B cell (primary cell): ENCODE results near the gene TULP3. TPM values are rescaled to one million over a fixed set of nuclear protein-coding genes. Genes with fewer than 3 reads are reported as not detected.

Source experiments
- ATAC-seq: fragments of 200-7000 bp; cut with Tn5 transposase; one replicate; pipeline ENCODE4 v1.10.0; 2021; ENCODE audit warnings: low read depth, mild to moderate bottlenecking, moderate number of reproducible peaks, moderate library complexity
- CTCF ChIA-PET: fragments of 350-600 bp; sonication (Branson Sonifier 250); formaldehyde crosslinking; loops from one replicate; lab custom pipeline; 2021; ENCODE audit warnings: antibody characterized with exemption, inconsistent platforms; lab: Charles Lee
- POLR2A ChIA-PET: fragments of 350-600 bp; sonication (Branson Sonifier 250); formaldehyde crosslinking; loops from one replicate; lab custom pipeline; 2021; ENCODE audit warnings: antibody characterized with exemption; lab: Charles Lee
- DNase-seq: peaks from one replicate; pipeline ENCODE4 v3.0.0; 2013
- H2AFZ ChIP-seq: 2 replicates; pipeline ENCODE4 v1.6.1; 2012; ENCODE audit warnings: mild to moderate bottlenecking, low read depth, low read length; ENCODE audit not compliant: insufficient read depth, poor library complexity, severe bottlenecking
- H3K27ac ChIP-seq, 2 donors: 1 replicate in 1 of 2; 2 replicates in 1 of 2; pipeline ENCODE4 v1.5.1; 2012 to 2013; ENCODE audit warnings: low read length in 2 of 2, mild to moderate bottlenecking in 2 of 2, moderate library complexity in 1 of 2
- H3K27me3 ChIP-seq, 4 experiments: fragments of 200-600 bp in 1 of 4; sonication (generic) in 1 of 4; replicated peaks in 1 of 4; 1 replicate in 2 of 4; 2 replicates in 2 of 4; pipeline versions ENCODE4 v1.6.1 to v1.7.0; 2013 to 2016; ENCODE audit warnings: low read length in 3 of 4, mild to moderate bottlenecking in 2 of 4, mixed read lengths in 1 of 4, moderate library complexity in 1 of 4; ENCODE audit not compliant: insufficient read depth in 4 of 4, control insufficient read depth in 3 of 4; ENCODE audit errors: control extremely low read depth in 1 of 4
- H3K36me3 ChIP-seq, 2 experiments: replicated peaks in 1 of 2; 1 replicate in 1 of 2; 2 replicates in 1 of 2; pipeline versions ENCODE4 v1.6.1 to v1.7.1; 2013; ENCODE audit warnings: low read length in 1 of 2; ENCODE audit not compliant: insufficient read depth in 2 of 2, control insufficient read depth in 1 of 2; ENCODE audit errors: control extremely low read depth in 1 of 2, extremely low read depth in 1 of 2
- H3K4me1 ChIP-seq, 2 donors: fragments of 200-600 bp in 1 of 2; sonication (generic) in 1 of 2; 1 replicate in 1 of 2; 2 replicates in 1 of 2; pipeline versions ENCODE4 v1.5.1 to v1.6.1; 2013 to 2017; ENCODE audit warnings: low read length in 2 of 2; ENCODE audit not compliant: control insufficient read depth in 2 of 2, insufficient read depth in 2 of 2
- H3K4me2 ChIP-seq: replicated peaks from 2 replicates; pipeline ENCODE3; 2012; ENCODE audit warnings: mild to moderate bottlenecking, low read depth, low read length; ENCODE audit not compliant: poor library complexity, severe bottlenecking
- H3K4me3 ChIP-seq, 5 experiments: fragments of 200-600 bp in 1 of 5; sonication (generic) in 1 of 5; 1 replicate in 3 of 5; 2 replicates in 2 of 5; pipeline versions ENCODE4 v1.5.1 to v1.7.0; 2011 to 2016; ENCODE audit warnings: low read length in 4 of 5, mild to moderate bottlenecking in 4 of 5, low read depth in 2 of 5, control low read depth in 1 of 5, moderate library complexity in 1 of 5; ENCODE audit not compliant: insufficient read depth in 1 of 5; ENCODE audit errors: control extremely low read depth in 1 of 5, extremely low read depth in 1 of 5
- H3K79me2 ChIP-seq: fragments of 200-600 bp; sonication (generic); one replicate; pipeline ENCODE4 v1.6.0; 2016; ENCODE audit warnings: low read length; ENCODE audit not compliant: control insufficient read depth, insufficient read depth
- H3K9ac ChIP-seq: fragments of 200-600 bp; sonication (generic); 2 replicates; pipeline ENCODE4 v1.6.1; 2017; ENCODE audit warnings: mild to moderate bottlenecking, low read length, moderate library complexity
- H3K9me3 ChIP-seq, 3 donors: one replicate each; pipeline versions ENCODE4 v1.6.1 to v1.7.1; 2013; ENCODE audit warnings: low read length in 2 of 3; ENCODE audit not compliant: control insufficient read depth in 2 of 3, insufficient read depth in 1 of 3; ENCODE audit errors: control extremely low read depth in 1 of 3
- H4K20me1 ChIP-seq: 2 replicates; pipeline ENCODE4 v1.6.0; 2012; ENCODE audit warnings: mild to moderate bottlenecking, low read length; ENCODE audit not compliant: insufficient read depth, control insufficient read depth, poor library complexity, severe bottlenecking
- H3K27ac Mint-ChIP-seq: one replicate; pipeline ENCODE4 v1.8.0; 2021; ENCODE audit warnings: mixed read lengths
- H3K27me3 Mint-ChIP-seq: one replicate; pipeline ENCODE4 v1.8.0; 2021; ENCODE audit warnings: mixed read lengths
- H3K4me1 Mint-ChIP-seq: one replicate; pipeline ENCODE4 v1.8.0; 2021; ENCODE audit warnings: mixed read lengths
- H3K4me3 Mint-ChIP-seq: one replicate; pipeline ENCODE4 v1.8.0; 2021; ENCODE audit warnings: mixed read lengths
- H3K9me3 Mint-ChIP-seq: one replicate; pipeline ENCODE4 v1.8.0; 2022; ENCODE audit warnings: mixed read lengths; ENCODE audit not compliant: insufficient read depth
- EZH2 ChIP-seq: IDR thresholded peaks from 2 replicates; pipeline ENCODE4 v1.6.1; 2012; ENCODE audit warnings: borderline replicate concordance, low read depth, mild to moderate bottlenecking, moderate library complexity, low read length; ENCODE audit not compliant: insufficient read depth, poor library complexity, severe bottlenecking
- WGBS: methylation state at CpG from one replicate; pipeline ENCODE4 v1.1.5; 2013; ENCODE audit warnings: missing lambda C conversion rate; ENCODE audit not compliant: insufficient coverage; 5-methylcytosine and 5-hydroxymethylcytosine counted together
- intact Hi-C: fragments of 100-400 bp; cut with micrococcal nuclease; formaldehyde crosslinking; loops from one replicate; pipeline ENCODE4 v1.10.0; 2022
- polyA plus RNA-seq: library from polyadenylated mRNA; depleted of rRNA; stranded (reverse); fragments of >200 nt; gene quantifications from 2 replicates; pipeline ENCODE4 v1.2.3, GENCODE V29; 2012
- total RNA-seq, 2 donors: library from RNA; stranded (reverse); fragments of 120-200 nt in 1 of 2; gene quantifications; 1 replicate in 1 of 2; 2 replicates in 1 of 2; pipeline versions ENCODE4 v1.2.3 to v1.2.4, GENCODE V29; 2013 to 2022
- TF ChIP-seq, protein P1 (sequence below): fragments of 200-600 bp; IDR thresholded peaks from one replicate; pipeline ENCODE4 v1.8.0; 2022; ENCODE audit warnings: antibody characterized with exemption, mild to moderate bottlenecking

Gene TULP3
- total and polyA plus RNA-seq, 2 donors (not counting 1 experiment from before 2014, with no cell fraction given), result 8.3 to 9.2 TPM

DNA sequence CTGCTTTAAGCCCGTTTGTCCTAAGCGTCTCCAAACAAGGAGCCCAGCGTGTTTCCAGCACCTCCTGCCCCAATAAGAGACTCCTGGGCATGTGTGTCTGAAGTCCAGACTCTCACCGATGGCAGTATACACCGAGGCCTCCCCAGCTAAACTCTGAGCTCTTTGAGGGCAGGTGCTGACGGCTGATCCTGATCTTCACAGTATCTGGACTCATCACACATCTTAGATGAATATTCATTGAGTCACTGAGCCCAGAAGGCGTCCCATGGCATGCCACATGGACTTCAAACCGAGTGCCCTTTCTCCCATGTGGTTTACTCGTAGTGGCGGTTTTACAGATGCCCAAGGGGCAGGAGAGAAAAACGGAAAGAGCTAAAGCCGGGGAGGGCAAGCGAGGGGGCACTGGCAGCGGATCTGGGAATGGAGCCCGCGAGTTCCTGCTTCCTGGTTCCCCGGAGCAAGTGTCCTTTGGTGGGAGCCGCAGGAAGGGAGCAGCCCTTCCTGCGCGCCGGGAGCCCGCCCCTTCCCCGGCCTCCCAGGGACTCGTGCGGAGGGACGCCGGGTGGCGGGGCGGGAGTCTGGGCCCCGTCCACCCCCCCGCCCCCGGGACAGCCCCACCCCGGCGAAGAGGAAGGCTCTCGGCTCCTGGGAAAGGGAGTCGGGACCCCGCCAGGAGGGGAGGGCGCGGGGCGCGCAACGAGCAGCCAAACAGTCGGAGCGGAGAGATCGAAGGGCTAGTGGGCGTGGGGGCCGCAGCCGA is 67.9 kb downstream of the TULP3 start:
- Histone ChIP-seq H2AFZ (no peak overlapping the region), H3K9me3 (no peaks in the 10 kb centered on the region), H3K4me2 (peak overlapping the region; percentile 19), H3K36me3 (no peaks in the 10 kb centered on the region), H3K4me3 (no peak overlapping the region), H3K27ac (no peak overlapping the region), H3K79me2 (no peaks in the 10 kb centered on the region), H3K4me1 (peaks cover 8 to 10% of the 10 kb centered on the region in 2 donors), H3K9ac (no peak overlapping the region), H3K27me3 (peaks cover 0 to 46% (median 15%) of the 10 kb centered on the region in 4 experiments), H4K20me1 (no peaks in the 10 kb centered on the region)
- Mint-ChIP-seq H3K4me1 (peaks cover 23% of the 10 kb centered on the region), H3K27ac (no peak overlapping the region), H3K27me3 (peaks cover 50% of the 10 kb centered on the region), H3K9me3 (no peaks in the 10 kb centered on the region), H3K4me3 (peak overlapping the region; percentile 66)
- POLR2A ChIA-PET, result no interaction called here
- 2% methylated on average over 41 of the region's 48 CpGs for WGBS
- TF ChIP-seq, protein P1, sequence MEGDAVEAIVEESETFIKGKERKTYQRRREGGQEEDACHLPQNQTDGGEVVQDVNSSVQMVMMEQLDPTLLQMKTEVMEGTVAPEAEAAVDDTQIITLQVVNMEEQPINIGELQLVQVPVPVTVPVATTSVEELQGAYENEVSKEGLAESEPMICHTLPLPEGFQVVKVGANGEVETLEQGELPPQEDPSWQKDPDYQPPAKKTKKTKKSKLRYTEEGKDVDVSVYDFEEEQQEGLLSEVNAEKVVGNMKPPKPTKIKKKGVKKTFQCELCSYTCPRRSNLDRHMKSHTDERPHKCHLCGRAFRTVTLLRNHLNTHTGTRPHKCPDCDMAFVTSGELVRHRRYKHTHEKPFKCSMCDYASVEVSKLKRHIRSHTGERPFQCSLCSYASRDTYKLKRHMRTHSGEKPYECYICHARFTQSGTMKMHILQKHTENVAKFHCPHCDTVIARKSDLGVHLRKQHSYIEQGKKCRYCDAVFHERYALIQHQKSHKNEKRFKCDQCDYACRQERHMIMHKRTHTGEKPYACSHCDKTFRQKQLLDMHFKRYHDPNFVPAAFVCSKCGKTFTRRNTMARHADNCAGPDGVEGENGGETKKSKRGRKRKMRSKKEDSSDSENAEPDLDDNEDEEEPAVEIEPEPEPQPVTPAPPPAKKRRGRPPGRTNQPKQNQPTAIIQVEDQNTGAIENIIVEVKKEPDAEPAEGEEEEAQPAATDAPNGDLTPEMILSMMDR, result no peak
- no peak for TF ChIP-seq EZH2
- ATAC-seq, result no peak
- DNase-seq, result no peak
- intact Hi-C loops, result no loop called here
- CTCF ChIA-PET, result no interaction called here

- ChIA-PET POLR2A (no interaction called here), CTCF (no interaction called here)
- peaks cover 23% of the 10 kb centered on the region for H3K4me1 Mint-ChIP-seq
- H3K27me3 ChIP-seq, result peaks cover 0 to 51% (median 15%) of the 10 kb centered on the region in 4 experiments
- no peaks in the 10 kb centered on the region for H3K36me3 ChIP-seq
- DNase-seq (peak; percentile 13), ATAC-seq (peak; percentile 17)
- H3K4me3 ChIP-seq, result peak within 1 kb of the TSS in 3 of 5 experiments; percentile 15 to 37 (median 36)
- no peaks in the 10 kb centered on the region for H3K9me3 Mint-ChIP-seq
- H4K20me1 ChIP-seq, result no peaks in the 10 kb centered on the region
- no peaks in the 10 kb centered on the region for H3K79me2 ChIP-seq
- peak within 1 kb of the TSS; percentile 26 for H3K9ac ChIP-seq
- peak within 1 kb of the TSS; percentile 49 for H2AFZ ChIP-seq
- no peaks in the 10 kb centered on the region for H3K9me3 ChIP-seq
- peak within 1 kb of the TSS; percentile 75 for H3K4me3 Mint-ChIP-seq
- TF ChIP-seq EZH2, result no peak
- TF ChIP-seq, protein P1, result no peak
- no peak within 1 kb of the TSS for H3K27ac ChIP-seq
- H3K27me3 Mint-ChIP-seq, result peaks cover 53% of the 10 kb centered on the region
- peaks cover 8 to 10% of the 10 kb centered on the region in 2 donors for H3K4me1 ChIP-seq
- H3K27ac Mint-ChIP-seq, result no peak within 1 kb of the TSS
- 1% methylated on average over 45 of the region's 50 CpGs for WGBS
- H3K4me2 ChIP-seq, result peak within 1 kb of the TSS; percentile 70
- intact Hi-C loops, result no loop called here
Measured at GRCh38 chr12:2959192-2959504, 68.5 kb downstream of the TULP3 start, which contains the start of gene TEAD4. Gene TEAD4 (plus strand): TSS chr12:2959397.
